ENCODE data around the gene AADACL3. TPM values are rescaled to one million over a fixed set of nuclear protein-coding genes. Genes with fewer than 3 reads are reported as not detected.
"Not testable (repeated sequence)": the region's sequence is repeated elsewhere in the genome, so short reads cannot be mapped to it uniquely, and the experiment has no call there.

Gene AADACL3, protein sequence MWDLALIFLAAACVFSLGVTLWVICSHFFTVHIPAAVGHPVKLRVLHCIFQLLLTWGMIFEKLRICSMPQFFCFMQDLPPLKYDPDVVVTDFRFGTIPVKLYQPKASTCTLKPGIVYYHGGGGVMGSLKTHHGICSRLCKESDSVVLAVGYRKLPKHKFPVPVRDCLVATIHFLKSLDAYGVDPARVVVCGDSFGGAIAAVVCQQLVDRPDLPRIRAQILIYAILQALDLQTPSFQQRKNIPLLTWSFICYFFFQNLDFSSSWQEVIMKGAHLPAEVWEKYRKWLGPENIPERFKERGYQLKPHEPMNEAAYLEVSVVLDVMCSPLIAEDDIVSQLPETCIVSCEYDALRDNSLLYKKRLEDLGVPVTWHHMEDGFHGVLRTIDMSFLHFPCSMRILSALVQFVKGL
- not detected in 3 replicates for total RNA-seq
- long read RNA-seq = 0 reads

DNA sequence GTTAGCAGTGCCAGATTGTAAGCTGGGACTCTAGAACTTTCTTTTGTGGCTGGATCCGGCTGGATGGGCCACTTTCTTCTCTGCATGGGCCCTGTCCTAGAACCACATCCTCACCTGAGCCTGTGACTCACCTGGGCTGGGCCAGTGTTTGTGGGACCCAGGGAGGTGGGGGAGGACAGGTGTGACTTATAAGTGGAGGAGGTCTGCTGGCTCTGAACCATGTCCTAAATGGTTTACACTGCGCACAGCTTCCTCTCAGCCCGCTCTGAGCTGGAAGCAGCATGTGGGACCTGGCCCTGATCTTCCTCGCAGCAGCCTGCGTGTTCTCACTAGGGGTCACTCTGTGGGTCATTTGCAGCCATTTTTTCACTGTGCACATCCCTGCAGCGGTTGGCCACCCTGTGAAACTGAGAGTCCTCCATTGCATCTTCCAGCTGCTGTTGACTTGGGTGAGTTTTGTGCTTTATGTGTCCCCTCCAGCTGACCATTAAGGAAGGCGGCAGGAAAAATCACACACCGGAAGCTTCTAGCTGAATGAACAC, at the start of gene AADACL3:
TSS of gene AADACL3 (plus strand) at position 215 of the 542 bp plus-strand sequence. CDS start at position 282, 67 bp downstream.
- Mint-ChIP-seq H3K27me3 (ENCODE audit: low read depth) (no peaks in the 10 kb centered on the region), H3K9me3 (ENCODE audit: low read depth) (no peaks in the 10 kb centered on the region), H3K27ac (ENCODE audit: unreplicated experiment) (no peak within 1 kb of the TSS), H3K36me3 (ENCODE audit: low read depth) (no peaks in the 10 kb centered on the region), H3K4me3 (ENCODE audit: unreplicated experiment) (no peak within 1 kb of the TSS), H3K4me1 (ENCODE audit: low read depth) (peaks cover 10% of the 10 kb centered on the region)
- TF ChIP-seq, protein P1, sequence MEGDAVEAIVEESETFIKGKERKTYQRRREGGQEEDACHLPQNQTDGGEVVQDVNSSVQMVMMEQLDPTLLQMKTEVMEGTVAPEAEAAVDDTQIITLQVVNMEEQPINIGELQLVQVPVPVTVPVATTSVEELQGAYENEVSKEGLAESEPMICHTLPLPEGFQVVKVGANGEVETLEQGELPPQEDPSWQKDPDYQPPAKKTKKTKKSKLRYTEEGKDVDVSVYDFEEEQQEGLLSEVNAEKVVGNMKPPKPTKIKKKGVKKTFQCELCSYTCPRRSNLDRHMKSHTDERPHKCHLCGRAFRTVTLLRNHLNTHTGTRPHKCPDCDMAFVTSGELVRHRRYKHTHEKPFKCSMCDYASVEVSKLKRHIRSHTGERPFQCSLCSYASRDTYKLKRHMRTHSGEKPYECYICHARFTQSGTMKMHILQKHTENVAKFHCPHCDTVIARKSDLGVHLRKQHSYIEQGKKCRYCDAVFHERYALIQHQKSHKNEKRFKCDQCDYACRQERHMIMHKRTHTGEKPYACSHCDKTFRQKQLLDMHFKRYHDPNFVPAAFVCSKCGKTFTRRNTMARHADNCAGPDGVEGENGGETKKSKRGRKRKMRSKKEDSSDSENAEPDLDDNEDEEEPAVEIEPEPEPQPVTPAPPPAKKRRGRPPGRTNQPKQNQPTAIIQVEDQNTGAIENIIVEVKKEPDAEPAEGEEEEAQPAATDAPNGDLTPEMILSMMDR (IDR thresholded peaks at IDR 0.05) = no peak
- no peak for DNase-seq (ENCODE audit: low spot score)

DNA sequence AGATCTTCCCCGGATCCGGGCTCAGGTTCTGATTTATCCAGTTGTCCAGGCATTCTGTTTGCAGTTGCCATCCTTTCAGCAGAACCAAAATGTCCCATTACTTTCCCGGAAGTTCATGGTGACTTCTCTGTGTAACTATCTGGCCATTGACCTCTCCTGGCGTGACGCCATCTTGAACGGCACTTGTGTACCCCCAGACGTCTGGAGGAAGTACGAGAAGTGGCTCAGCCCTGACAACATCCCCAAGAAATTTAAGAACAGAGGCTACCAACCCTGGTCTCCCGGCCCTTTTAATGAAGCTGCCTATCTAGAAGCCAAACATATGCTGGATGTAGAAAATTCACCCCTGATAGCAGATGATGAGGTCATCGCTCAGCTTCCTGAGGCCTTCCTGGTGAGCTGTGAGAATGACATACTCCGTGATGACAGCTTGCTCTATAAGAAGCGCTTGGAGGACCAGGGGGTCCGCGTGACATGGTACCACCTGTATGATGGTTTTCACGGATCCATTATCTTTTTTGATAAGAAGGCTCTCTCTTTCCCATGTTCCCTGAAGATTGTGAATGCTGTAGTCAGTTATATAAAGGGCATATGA, 49.7 kb upstream of the AADACL3 start:
- DNase-seq (ENCODE audit: low spot score) = no peak
- peaks cover 4% of the 10 kb centered on the region for H3K27me3 Mint-ChIP-seq (ENCODE audit: low read depth)
- no peak overlapping the region for H3K4me3 Mint-ChIP-seq (ENCODE audit: unreplicated experiment)
- H3K36me3 Mint-ChIP-seq (ENCODE audit: low read depth) = peaks cover 3% of the 10 kb centered on the region
- no peak overlapping the region for H3K27ac Mint-ChIP-seq (ENCODE audit: unreplicated experiment)
- H3K9me3 Mint-ChIP-seq (ENCODE audit: low read depth) = peaks cover 13% of the 10 kb centered on the region
- TF ChIP-seq, protein P1 (IDR thresholded peaks at IDR 0.05) = no peak
- H3K4me1 Mint-ChIP-seq (ENCODE audit: low read depth) = no peaks in the 10 kb centered on the region

DNA sequence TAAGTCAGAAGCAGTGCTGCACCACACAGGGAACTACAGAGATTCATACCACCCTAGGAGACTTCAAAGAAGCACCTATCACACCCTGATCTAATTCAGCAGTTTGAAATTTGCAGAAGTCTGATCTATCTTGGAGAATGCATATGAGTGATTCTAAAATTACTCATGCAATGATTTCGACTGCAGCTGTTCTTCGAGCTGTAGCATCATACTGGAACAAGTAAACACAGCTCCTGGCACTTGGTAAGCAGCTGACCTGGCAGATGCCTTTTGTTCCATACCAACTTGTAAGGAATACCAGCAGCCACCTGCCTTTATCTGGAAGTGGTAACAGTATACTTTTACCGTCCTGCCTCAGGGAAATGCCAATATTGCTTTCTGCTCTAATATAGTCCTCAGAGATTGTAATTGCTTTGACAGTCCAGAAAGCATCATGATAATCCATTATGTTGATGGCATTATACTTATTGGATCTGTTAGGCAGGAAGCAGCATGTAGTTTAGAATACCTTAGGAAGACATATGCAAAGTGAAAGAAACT, 46.3 kb upstream of the AADACL3 start:
- Mint-ChIP-seq H3K4me1 (ENCODE audit: low read depth) (no peaks in the 10 kb centered on the region), H3K27me3 (ENCODE audit: low read depth) (peaks cover 18% of the 10 kb centered on the region), H3K9me3 (ENCODE audit: low read depth) (peaks cover 10% of the 10 kb centered on the region), H3K27ac (ENCODE audit: unreplicated experiment) (no peak overlapping the region), H3K36me3 (ENCODE audit: low read depth) (peaks cover 3% of the 10 kb centered on the region), H3K4me3 (ENCODE audit: unreplicated experiment) (no peak overlapping the region)
- TF ChIP-seq, protein P1 (IDR thresholded peaks at IDR 0.05) = no peak
- DNase-seq (ENCODE audit: low spot score) = no peak

DNA sequence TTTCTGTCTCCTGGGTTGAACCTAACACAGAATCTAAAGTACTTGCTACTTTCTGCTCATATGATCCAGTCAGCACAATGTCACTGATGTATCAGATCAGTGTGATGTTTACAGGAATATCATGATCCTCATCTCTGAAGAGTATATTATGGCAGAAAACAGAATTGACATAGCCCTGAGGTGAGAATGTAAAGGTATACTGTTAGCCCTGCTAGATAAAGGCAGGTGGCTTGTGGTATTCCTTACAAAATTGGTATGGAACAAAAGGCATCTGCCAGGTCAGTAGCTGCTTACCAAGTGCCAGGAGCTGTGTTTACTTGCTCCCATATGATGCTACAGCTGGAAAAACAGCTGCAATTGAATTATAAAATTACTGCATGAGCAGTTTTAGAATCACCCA, 41.6 kb upstream of the AADACL3 start:
- Mint-ChIP-seq H3K27me3 (ENCODE audit: low read depth) (peaks cover 20% of the 10 kb centered on the region), H3K36me3 (ENCODE audit: low read depth) (no peaks in the 10 kb centered on the region), H3K27ac (ENCODE audit: unreplicated experiment) (no peak overlapping the region), H3K4me1 (ENCODE audit: low read depth) (no peaks in the 10 kb centered on the region), H3K9me3 (ENCODE audit: low read depth) (no peaks in the 10 kb centered on the region), H3K4me3 (ENCODE audit: unreplicated experiment) (no peak overlapping the region)
- TF ChIP-seq, protein P1 (IDR thresholded peaks at IDR 0.05) = no peak
- DNase-seq (ENCODE audit: low spot score) = no peak

DNA sequence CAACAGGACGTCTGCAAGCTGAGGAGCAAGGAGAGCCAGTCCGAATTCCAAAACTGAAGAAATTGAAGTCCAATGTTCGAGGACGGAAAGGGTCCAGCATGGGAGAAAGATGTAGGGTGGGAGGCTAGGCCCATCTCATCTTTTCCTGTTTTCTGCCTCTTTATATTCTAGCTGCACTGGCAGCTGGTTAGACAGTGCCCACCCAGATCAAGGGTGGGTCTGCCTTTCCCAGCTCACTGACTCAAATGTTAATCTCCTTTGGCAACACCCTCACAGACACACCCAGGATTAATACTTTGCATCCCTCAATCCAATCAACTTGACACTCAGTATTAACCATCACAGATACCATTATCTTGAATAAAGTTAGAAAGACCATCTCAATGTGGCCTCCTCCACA, 39.8 kb upstream of the AADACL3 start:
- H3K4me3 Mint-ChIP-seq (ENCODE audit: unreplicated experiment) = not testable (repeated sequence)

More for the DNA sequence above, 39.8 kb upstream of the AADACL3 start:
- not testable (repeated sequence) for H3K4me1 Mint-ChIP-seq (ENCODE audit: low read depth); H3K9me3 Mint-ChIP-seq (ENCODE audit: low read depth); H3K27ac Mint-ChIP-seq (ENCODE audit: unreplicated experiment); DNase-seq (ENCODE audit: low spot score); H3K36me3 Mint-ChIP-seq (ENCODE audit: low read depth)
- H3K27me3 Mint-ChIP-seq (ENCODE audit: low read depth) = peaks cover 16% of the 10 kb centered on the region
